Retinal pigment epithelial cell (primary cell): ENCODE measurements around the gene SPAG16.
A peak's percentile ranks its signal among the peaks of the same experiment; 100 is the strongest.

Experiments
- DNase-seq: peaks from one replicate; pipeline ENCODE4 v3.0.0-alpha.2; 2010; ENCODE audit warnings: low read depth
- H3K4me3 ChIP-seq: 2 replicates; pipeline ENCODE4 v1.5.1; 2011; ENCODE audit warnings: mild to moderate bottlenecking, low read length, control low read depth, moderate library complexity
- CTCF ChIP-seq: conservative IDR thresholded peaks from 2 replicates; pipeline ENCODE4 v1.5.1; 2011; ENCODE audit warnings: low read depth, low read length, control low read depth, inconsistent platforms

SPAG16 gene

GRCh38 chr2:213249502-213249901 lies 34.8 kb upstream of the SPAG16 start:
- TF ChIP-seq CTCF, result no peak
- no peak overlapping the region for H3K4me3 ChIP-seq
- DNase-seq, result no peak

GRCh38 chr2:213251618-213252017 lies 32.6 kb upstream of the SPAG16 start:
- peak overlapping the region; percentile 2 for H3K4me3 ChIP-seq
- peak; percentile 47 for DNase-seq
- TF ChIP-seq CTCF, result peak; percentile 43

- no peak overlapping the region for H3K4me3 ChIP-seq
- no peak for TF ChIP-seq CTCF
- peak; percentile 43 for DNase-seq
Observed at GRCh38 chr2:213252206-213252605, 32.1 kb upstream of the SPAG16 start.

- no peak overlapping the region for H3K4me3 ChIP-seq
- no peak for TF ChIP-seq CTCF
- DNase-seq, result no peak
Observed at GRCh38 chr2:213253162-213253561, 31.1 kb upstream of the SPAG16 start.

GRCh38 chr2:213259266-213259665 lies 25.0 kb upstream of the SPAG16 start:
- no peak overlapping the region for H3K4me3 ChIP-seq
- no peak for DNase-seq
- TF ChIP-seq CTCF, result no peak

- no peak for TF ChIP-seq CTCF
- no peak for DNase-seq
- H3K4me3 ChIP-seq, result no peak overlapping the region
Observed at GRCh38 chr2:213261237-213261636, 23.0 kb upstream of the SPAG16 start.

GRCh38 chr2:213261715-213262114 lies 22.5 kb upstream of the SPAG16 start:
- H3K4me3 ChIP-seq, result no peak overlapping the region
- DNase-seq, result no peak
- no peak for TF ChIP-seq CTCF
